Activated CD8-positive, alpha-beta memory T cell treated with anti-CD3 and anti-CD28 coated beads, Interleukin-2, amount 50 U/mL, for 4 hours (primary cell): ENCODE measurements around the gene BTG4.

Source experiments
- DNase-seq: peaks from one replicate; pipeline ENCODE4 v3.0.0-alpha.2; 2020

The BTG4 gene

DNA sequence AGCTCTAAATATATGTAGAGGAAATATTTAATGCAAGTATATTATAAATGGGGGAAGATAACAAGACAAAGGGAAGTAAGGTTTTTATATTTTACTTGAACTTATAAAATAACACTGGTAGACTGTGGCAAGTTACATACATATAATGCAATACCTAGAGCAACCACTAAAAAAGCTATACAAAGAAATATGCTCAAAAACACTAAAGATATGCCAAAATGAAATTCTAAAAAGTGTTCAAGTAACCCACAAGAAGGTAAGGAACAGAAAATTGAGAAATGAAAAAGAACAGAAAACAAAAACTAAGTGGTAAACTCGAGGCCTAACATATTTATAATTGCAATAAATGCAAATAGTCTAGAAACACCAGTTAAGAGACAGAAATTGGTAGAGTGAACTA lies 32.5 kb downstream of the BTG4 start:
- DNase-seq = no peak

- DNase-seq = no peak
Observed at GRCh38 chr11:111477898-111478297, 34.3 kb downstream of the BTG4 start.

GRCh38 chr11:111476956-111477355 lies 35.2 kb downstream of the BTG4 start:
- DNase-seq = no peak

DNA sequence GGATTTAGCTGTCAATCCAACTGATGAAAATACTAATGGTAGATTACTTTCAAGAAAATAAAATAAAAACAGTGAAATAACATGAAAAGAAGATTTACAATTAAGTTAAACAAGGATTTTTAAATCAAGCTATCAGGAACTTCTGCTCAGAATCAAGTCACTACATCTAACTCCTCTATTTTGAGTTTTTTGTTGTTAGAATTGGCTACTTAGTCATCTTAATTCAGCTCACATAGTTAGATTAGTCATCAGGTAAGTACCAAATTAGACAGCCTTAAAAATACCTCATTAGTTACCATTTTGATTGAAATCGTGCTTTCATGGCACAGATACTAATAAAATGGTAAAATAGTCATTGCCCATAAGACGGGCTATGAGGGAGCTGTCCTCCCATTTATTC lies 35.8 kb downstream of the BTG4 start:
- DNase-seq = no peak

- no peak for DNase-seq
Observed at GRCh38 chr11:111474432-111474831, 37.8 kb downstream of the BTG4 start.

DNA sequence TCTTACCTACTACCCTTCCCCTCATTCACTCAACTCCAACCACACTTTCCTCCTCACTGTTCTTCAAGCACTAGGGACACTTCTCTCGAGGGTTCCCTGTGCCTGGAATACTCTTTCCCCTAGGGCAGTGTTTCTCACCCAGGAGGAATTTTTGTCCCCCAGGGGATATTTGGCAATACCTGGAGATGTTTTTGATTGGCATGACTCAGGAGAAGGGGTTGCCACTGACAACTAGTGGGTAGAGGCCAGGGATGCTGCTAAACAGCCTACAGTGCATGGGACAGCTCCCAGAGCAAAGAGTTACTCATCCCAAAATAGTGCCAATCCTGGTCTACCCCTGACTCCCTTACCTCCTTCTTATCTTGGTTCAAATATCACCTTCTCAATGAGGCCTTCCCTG lies 40.0 kb downstream of the BTG4 start:
- no peak for DNase-seq

DNA sequence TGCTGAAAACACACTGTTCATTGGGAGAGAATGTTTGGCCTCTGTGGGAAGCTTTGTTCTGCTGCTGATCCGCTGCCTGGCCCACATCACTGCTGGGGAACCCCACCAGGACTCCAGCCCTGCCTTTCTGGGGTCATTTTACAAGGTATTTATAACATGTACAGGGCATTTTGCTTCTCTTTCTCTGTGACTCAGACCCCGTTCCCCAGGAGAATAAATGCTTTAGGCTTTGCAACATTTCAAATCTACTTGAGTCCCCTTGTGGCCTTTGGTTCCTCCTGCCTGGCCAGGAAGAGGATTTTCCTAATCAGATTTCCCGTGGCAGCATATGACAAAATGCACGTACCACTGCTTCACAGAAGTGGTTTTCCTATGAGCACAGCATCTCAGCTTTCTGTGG lies 43.0 kb downstream of the BTG4 start:
- no peak for DNase-seq

GRCh38 chr11:111466615-111467014 lies 45.6 kb downstream of the BTG4 start:
- DNase-seq = no peak

GRCh38 chr11:111465400-111465799 lies 46.8 kb downstream of the BTG4 start:
- DNase-seq = no peak

- DNase-seq = no peak
Observed at GRCh38 chr11:111463276-111463675, 48.9 kb downstream of the BTG4 start.

DNA sequence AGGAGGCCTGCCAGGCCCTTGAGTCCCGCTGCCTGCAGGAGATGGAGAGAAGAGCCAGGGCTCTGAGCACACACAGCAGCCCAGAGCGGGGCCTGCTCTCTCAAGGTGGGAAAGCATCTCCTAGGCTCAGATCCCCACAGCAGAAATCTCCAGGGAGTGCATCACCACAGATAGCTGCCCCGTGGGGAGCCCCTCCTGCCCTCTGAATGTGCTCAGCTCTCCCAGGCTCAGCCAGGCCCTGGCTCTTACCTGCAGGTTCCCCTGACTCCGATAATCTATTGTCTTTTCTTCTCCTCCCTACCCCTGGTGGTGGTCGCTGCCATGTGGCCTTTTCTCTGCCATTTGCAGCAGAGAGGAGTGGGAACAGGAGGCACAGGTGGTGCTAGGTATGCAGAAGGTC lies 49.9 kb downstream of the BTG4 start:
- DNase-seq = no peak

DNA sequence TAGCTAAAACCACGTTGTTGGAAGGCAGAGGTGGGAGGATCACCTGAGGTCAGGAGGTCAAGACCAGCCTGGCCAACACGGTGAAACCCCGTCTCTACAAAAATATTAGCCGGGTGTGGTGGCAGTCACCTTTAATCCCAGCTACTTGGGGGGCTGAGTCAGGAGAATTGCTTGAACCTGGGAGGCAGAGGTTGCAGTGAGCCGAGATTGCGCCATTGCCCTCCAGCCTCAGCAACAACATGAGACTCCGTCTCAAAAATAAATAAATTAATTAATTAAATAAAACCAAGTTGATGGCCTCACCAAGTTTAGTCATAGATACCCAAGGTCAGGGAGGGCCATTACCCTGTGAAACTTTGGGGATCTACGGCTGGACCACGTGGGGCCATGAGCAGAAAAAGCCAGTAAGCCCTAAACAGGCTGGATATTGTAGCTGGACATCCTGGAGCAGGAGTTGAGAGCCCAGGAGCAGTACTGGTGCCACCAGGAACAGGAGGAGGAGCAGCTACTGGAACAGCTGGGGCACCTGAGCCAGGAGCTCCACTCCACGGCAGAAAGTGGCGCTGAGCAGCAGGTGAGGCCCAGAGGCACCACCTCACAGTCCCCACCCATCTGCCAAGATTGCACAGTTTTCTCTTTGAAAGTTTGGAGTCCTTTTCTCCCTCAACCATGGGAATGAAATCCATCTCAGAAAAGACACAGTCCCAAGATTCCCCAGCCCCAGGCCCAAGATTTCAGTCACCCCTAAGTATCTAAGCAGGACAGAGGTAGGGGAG lies 50.5 kb downstream of the BTG4 start:
- DNase-seq = no peak

DNA sequence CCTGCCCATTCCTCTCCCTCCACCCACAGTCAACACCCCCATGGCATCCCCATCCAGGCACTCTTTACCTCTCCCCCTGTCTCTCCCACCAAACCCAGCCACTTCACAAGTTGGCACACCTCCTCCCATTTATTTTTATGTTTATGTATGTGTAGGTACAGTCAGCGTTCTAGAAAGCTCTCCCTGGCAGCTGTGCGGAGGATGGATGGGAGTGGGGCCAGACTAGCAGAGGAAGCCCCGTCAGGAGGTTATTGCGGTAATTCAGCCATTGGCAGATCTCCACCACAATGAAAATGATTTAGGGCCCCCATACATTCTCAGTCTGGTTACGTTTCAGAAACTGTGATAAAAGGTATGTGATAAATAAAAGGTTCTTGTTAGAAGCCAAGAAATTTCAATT lies 51.3 kb downstream of the BTG4 start:
- no peak for DNase-seq

GRCh38 chr11:111460340-111460739 lies 51.8 kb downstream of the BTG4 start:
- no peak for DNase-seq

DNA sequence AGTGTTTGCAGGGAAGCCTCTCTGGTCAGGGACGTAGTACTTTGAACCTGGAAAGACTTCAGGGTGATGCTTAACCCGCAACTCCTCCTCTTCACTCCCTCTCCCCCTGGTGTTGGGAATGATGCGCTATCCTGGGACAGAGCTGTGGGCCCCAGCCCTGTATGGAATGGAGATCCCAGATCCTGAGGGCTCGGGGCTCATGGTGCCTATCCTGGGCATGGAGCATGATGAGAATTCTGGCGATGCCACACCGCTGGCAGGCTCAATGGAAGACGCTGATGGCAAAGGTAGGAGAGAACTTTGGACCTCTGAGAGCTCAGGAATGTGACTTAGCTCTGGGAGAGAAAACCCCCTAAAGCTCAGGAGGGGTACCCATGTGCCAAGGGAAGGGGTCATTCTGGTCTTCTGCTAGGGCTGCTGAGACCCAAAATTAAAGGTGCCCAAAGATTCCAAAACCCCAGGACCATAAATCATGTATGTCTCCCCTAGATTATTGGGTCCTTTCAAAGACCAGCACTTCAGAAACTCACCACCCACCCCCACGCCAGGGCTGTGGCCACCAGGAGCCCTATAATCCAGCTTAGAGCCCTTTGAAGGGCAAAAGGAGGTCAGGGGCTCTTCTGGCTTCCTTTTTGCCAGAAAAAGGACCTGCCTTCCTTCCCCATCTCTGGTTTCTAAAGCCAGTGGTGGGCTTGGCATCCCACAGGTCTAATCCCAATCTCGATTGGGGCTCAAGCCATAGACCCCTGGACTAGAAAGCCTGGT lies 52.5 kb downstream of the BTG4 start:
- no peak for DNase-seq

DNA sequence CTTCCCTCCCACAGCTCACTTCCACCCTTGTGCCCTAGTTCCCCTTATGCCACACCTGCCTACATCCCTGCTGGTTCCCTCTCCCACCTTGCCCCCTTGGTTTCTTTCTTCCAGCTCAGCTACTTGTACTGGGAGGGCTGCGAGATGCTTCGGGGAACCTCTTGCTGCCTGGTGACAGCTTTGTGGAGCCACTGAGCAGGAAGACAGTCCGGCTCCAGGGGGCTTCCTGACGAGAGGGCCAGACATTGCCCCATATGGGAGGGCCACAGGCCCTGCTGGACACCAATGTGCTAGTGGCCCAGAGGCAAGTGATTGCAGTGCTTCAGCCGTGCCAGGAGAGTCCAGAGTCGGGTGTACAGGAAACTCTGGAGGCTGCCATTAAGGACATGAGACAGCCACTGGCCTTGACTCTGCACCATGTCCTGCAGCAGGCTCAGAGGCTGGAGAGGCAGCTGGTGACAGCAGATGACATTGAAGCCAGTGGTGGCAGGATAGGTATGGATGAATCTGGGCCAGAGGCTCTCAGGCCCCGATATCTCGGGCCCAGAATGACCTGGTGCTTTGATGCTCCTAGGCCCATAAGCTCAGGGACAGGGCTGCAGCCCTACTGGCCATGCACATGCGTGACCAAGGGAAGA lies 54.3 kb downstream of the BTG4 start:
- DNase-seq = no peak

- no peak for DNase-seq
Observed at GRCh38 chr11:111456859-111457730, 55.1 kb downstream of the BTG4 start.

DNA sequence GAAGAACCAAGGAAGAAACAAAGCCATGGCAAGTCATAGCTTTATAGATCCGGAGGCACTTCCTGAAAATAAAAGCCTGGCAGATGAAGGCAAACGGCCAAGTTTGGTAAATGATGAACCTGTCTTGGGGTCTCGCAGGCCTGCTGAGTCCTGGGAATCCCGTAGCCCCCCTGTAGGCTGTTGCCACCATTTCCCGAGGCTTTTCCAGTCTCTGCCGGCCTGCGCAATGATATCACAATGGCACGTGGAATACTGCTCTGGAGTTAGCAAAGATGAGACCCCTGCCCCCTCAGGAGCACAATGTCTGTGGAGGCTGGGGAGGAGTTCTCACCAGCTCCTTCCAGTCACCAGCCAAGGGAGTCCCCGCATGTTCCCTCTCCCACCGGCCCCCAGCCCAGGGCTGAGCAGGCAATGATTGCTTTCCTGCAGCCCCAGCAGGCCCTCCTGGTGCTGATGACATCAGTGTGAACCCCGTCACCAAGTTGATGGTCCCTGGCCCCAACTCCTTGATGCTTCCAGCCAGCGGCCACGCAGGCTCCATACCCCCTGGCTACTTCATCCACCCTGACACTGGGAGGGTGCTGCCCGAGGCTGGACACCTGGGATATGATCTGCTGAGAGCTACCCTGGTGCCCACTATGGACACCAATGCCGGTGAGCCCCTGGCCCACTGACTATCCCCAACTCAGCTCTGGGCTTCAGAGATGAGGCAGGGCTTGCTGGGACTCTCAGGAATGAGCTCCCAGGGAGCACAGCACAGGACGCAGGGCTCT lies 55.9 kb downstream of the BTG4 start:
- DNase-seq = no peak

GRCh38 chr11:111455291-111456085 lies 56.7 kb downstream of the BTG4 start:
- DNase-seq = no peak

- peak; percentile 61 for DNase-seq
Observed at GRCh38 chr11:111454561-111455192, 57.5 kb downstream of the BTG4 start.
